HEK293T (cell line): ENCODE results near the gene SPOCK3.

Experiments used
- CTCF ChIA-PET: fragments of 350-600 bp; formaldehyde crosslinking; extraction: SDS; loops from one replicate; lab custom pipeline; 2021; ENCODE audit warnings: antibody characterized with exemption, inconsistent platforms; lab: Yijun Ruan, JAX
- POLR2A ChIA-PET: fragments of 350-600 bp; formaldehyde crosslinking; extraction: SDS; loops from one replicate; lab custom pipeline; 2020; ENCODE audit warnings: antibody characterized with exemption, inconsistent platforms; lab: Yijun Ruan, JAX
- DNase-seq: peaks from one replicate; pipeline ENCODE4 v3.0.0; 2012; ENCODE audit warnings: mixed read lengths; ENCODE audit errors: extremely low spot score
- ARNT ChIP-seq: fragments of 450-650 bp; IDR thresholded peaks from 2 replicates; pipeline ENCODE4 v1.6.1; 2017; ENCODE audit warnings: mild to moderate bottlenecking
- BHLHE40 ChIP-seq: fragments of 450-650 bp; IDR thresholded peaks from 2 replicates; pipeline ENCODE4 v1.6.1; 2016; ENCODE audit warnings: mild to moderate bottlenecking, moderate library complexity, borderline replicate concordance
- CTBP1 ChIP-seq: fragments of 450-650 bp; IDR thresholded peaks from 2 replicates; pipeline ENCODE4 v1.6.1; 2016; ENCODE audit warnings: borderline replicate concordance
- ELF4 ChIP-seq: fragments of 450-650 bp; IDR thresholded peaks from 2 replicates; pipeline ENCODE4 v1.6.1; 2017; ENCODE audit warnings: antibody characterized with exemption
- FOXA1 ChIP-seq: fragments of 450-650 bp; IDR thresholded peaks from 2 replicates; pipeline ENCODE4 v1.6.1; 2016; ENCODE audit warnings: mild to moderate bottlenecking
- FOXK2 ChIP-seq: fragments of 450-650 bp; IDR thresholded peaks from 2 replicates; pipeline ENCODE4 v1.6.1; 2016; ENCODE audit warnings: mild to moderate bottlenecking
- FOXM1 ChIP-seq: fragments of 450-650 bp; IDR thresholded peaks from 2 replicates; pipeline ENCODE4 v1.6.1; 2017; ENCODE audit warnings: mild to moderate bottlenecking, borderline replicate concordance
- HDGF ChIP-seq: fragments of 450-650 bp; IDR thresholded peaks from 2 replicates; pipeline ENCODE4 v1.6.1; 2017; ENCODE audit warnings: antibody characterized with exemption, borderline replicate concordance
- L3MBTL2 ChIP-seq: fragments of 450-650 bp; conservative IDR thresholded peaks from 2 replicates; pipeline ENCODE4 v1.6.1; 2016; ENCODE audit warnings: mild to moderate bottlenecking
- LEF1 ChIP-seq: fragments of 450-650 bp; IDR thresholded peaks from 2 replicates; pipeline ENCODE4 v1.6.1; 2017; ENCODE audit warnings: mild to moderate bottlenecking, borderline replicate concordance
- NFRKB ChIP-seq: fragments of 450-650 bp; IDR thresholded peaks from 2 replicates; pipeline ENCODE4 v1.6.1; 2016; ENCODE audit warnings: mild to moderate bottlenecking, moderate library complexity
- SP1 ChIP-seq: fragments of 450-650 bp; IDR thresholded peaks from 2 replicates; pipeline ENCODE4 v1.6.1; 2017
- SUZ12 ChIP-seq: fragments of 450-650 bp; IDR thresholded peaks from 2 replicates; pipeline ENCODE4 v1.6.1; 2016; ENCODE audit warnings: mild to moderate bottlenecking
- TARDBP ChIP-seq: fragments of 450-650 bp; IDR thresholded peaks from 2 replicates; pipeline ENCODE4 v1.6.1; 2016
- ZNF384 ChIP-seq: fragments of 450-650 bp; IDR thresholded peaks from 2 replicates; pipeline ENCODE4 v1.6.1; 2016
- TF ChIP-seq, protein P1 (sequence below): fragments of 450-650 bp; IDR thresholded peaks from 2 replicates; pipeline ENCODE4 v1.6.1; 2016

Gene SPOCK3

DNA sequence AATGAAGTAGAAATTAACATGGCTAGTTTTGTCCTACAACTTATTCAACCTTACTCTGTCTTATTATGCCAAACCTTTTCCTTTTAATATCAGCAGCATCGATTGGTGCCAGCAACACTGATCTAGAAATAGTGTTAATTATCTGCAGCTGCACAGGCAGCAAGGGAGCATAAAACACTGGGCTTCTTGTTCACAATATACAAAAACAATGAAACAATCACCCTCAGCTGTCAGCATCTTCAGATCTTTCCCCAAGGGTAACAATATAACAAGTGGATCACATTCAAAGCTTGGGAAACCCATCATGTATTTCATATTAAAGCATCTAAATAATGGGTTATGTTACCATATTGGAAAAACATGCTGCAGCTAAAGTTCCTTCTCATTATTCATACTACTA lies 238.1 kb downstream of the SPOCK3 start:
- TF ChIP-seq FOXM1, result no peak
- no peak for TF ChIP-seq SUZ12
- TF ChIP-seq, protein P1, sequence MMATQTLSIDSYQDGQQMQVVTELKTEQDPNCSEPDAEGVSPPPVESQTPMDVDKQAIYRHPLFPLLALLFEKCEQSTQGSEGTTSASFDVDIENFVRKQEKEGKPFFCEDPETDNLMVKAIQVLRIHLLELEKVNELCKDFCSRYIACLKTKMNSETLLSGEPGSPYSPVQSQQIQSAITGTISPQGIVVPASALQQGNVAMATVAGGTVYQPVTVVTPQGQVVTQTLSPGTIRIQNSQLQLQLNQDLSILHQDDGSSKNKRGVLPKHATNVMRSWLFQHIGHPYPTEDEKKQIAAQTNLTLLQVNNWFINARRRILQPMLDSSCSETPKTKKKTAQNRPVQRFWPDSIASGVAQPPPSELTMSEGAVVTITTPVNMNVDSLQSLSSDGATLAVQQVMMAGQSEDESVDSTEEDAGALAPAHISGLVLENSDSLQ, result no peak
- TF ChIP-seq NFRKB, result no peak
- POLR2A ChIA-PET, result no interaction called here
- DNase-seq, result no peak
- CTCF ChIA-PET, result no interaction called here

DNA sequence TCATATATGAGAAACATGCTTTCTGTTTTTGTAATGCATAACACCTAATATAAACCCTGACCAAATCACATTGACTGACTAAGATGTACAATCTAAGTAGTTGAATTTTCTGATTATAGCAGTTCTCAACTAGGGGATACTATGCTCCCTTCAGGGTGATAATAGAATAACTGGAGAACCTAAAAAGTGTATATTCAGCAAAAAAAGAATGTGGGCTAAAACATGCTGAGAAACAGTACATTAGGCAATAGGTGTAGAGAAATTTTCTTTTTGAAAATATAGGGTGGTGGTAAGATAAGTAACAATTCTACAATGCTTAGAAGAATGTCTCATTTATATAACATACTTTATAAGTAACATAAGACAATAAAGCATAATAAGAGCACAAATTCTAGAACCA lies 239.6 kb downstream of the SPOCK3 start:
- DNase-seq, result no peak
- TF ChIP-seq L3MBTL2, result no peak
- no peak for TF ChIP-seq FOXK2
- TF ChIP-seq SUZ12, result no peak
- no peak for TF ChIP-seq SP1
- no peak for TF ChIP-seq ELF4
- TF ChIP-seq CTBP1, result no peak
- TF ChIP-seq, protein P1, result no peak
- TF ChIP-seq FOXA1, result no peak
- TF ChIP-seq FOXM1, result no peak
- TF ChIP-seq ARNT, result no peak
- TF ChIP-seq ZNF384, result no peak
- ChIA-PET POLR2A (no interaction called here), CTCF (no interaction called here)

DNA sequence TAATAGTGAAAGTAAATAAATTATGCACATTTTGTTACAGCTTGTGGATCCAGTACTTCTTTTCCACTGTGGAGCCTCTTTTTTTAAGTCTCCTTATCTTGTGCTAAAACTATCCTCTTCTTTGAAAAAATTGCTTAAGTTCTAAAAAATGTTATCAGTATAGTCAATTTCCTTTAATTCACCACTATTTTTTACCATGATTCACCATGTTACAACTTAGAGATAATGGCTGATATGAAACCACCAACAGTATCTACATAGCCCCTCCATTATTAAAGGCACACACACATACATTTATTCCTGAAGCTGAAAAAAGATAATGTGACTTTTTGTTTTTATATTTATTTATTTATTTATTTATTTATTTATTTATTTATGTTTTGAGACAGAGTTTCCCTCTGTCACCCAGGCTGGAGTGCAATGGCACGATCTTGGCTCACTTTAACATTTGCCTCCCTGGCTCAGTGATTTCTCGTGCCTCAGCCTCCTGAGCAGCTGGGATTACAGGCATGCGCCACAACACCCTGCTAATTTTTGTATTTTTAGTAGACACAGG lies 243.2 kb downstream of the SPOCK3 start:
- ChIA-PET CTCF (no interaction called here), POLR2A (no interaction called here)
- TF ChIP-seq FOXK2, result no peak
- no peak for TF ChIP-seq FOXM1
- no peak for TF ChIP-seq SUZ12
- TF ChIP-seq SP1, result no peak
- TF ChIP-seq CTBP1, result no peak
- no peak for TF ChIP-seq ELF4
- TF ChIP-seq BHLHE40, result no peak
- no peak for TF ChIP-seq NFRKB
- no peak for TF ChIP-seq FOXA1
- no peak for DNase-seq

DNA sequence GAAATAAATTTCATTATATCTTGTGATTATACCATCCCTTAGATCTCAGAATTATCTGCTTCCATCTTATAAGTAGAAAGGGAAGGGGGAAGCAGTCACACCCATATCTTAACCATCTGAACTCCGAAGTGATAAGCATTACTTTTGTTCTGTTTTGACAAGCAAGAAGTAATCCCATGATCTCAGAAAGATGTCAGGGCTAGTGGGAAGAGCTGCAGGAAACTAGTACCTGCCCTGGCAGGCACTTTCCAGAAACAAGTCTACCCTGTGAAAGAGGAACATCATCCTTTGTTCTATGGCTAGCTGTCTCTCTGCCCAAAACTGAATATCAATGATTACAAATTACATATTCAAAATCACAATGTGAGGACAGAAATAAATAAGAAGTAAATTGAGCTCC lies 244.4 kb downstream of the SPOCK3 start:
- ChIA-PET POLR2A (no interaction called here), CTCF (interaction anchor here (0.7 kb wide), 1 partner anchor 9 kb away, joined by 3 read pairs; no protein-coding TSS in a partner anchor)

DNA sequence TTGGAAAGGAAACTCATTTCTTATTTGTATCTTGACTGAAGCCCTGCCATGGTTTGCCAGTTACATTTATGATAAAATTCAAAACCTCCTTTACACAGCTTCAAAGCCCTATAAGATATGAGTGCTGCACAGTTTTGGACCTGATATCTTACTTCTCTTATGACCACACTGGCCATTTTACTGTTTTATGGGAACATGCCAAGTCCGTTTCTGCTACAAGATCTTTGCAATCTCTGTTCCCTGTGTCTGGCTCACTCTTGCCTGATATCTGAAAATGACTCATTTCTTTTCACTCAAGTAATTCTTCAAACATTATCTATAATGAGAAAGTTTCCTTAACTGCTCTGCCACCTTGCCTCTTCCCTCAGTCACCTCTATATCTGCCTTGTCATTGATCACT lies 247.3 kb downstream of the SPOCK3 start:
- POLR2A ChIA-PET, result no interaction called here
- TF ChIP-seq BHLHE40 (no peak), NFRKB (no peak), HDGF (no peak), FOXA1 (no peak), L3MBTL2 (no peak), ELF4 (no peak), LEF1 (no peak), SP1 (no peak), FOXK2 (no peak), TARDBP (no peak), ZNF384 (no peak), FOXM1 (no peak), ARNT (no peak), SUZ12 (no peak), CTBP1 (no peak)
- TF ChIP-seq, protein P1, result no peak
- no peak for DNase-seq
- CTCF ChIA-PET, result no interaction called here

More for the DNA sequence above, 244.4 kb downstream of the SPOCK3 start:
- no peak for DNase-seq
- TF ChIP-seq HDGF (no peak), LEF1 (no peak), FOXK2 (no peak), CTBP1 (no peak), L3MBTL2 (no peak), SUZ12 (no peak), FOXA1 (no peak)

DNA sequence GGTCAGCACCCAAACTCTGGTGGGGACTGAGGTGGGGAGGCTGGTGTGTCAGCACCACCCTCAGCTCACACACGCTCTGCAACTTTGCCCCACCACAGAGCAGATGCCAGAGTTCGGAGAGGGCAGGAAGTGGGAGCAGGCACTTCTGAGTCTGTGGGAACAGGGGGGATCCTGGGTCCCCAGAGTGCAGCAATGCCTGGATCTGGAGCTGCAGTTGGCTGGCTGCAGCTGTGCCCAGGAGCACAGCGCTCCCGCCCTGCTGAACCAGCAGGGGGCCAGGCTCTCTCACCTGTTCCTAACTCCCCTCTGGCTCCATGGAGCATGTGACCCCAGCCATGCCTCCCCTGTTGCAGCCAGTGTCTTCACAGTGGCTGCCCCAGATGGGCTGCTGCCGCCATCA lies 252.4 kb downstream of the SPOCK3 start:
- CTCF ChIA-PET, result no interaction called here
- no peak for DNase-seq
- TF ChIP-seq FOXK2, result no peak
- no peak for TF ChIP-seq ARNT
- no peak for TF ChIP-seq LEF1
- TF ChIP-seq ELF4, result no peak
- POLR2A ChIA-PET, result no interaction called here

DNA sequence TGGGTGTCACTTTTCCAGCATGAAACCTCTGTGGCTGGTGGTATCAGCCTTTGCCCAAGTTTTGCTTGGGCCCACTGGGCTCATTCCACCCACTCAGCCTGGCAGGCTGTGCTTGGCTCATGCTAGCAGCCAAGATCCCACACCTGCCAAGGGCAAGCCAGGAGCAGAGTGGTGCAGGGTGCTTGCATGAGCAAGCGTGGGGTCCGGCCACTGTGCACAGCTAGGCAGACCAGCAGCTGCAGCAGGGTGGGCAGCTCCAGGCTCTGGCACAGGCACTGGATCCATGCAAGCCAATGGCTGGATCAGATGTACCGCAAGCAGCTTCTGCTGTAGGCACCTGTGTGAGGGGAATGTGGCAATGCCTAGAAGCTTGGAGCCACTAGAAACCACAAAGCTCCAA lies 253.9 kb downstream of the SPOCK3 start:
- ChIA-PET POLR2A (no interaction called here), CTCF (interaction anchor here (0.7 kb wide), 1 partner anchor 9 kb away, joined by 3 read pairs; no protein-coding TSS in a partner anchor)
- TF ChIP-seq L3MBTL2, result no peak
- TF ChIP-seq SUZ12, result no peak
- TF ChIP-seq TARDBP, result no peak
- no peak for TF ChIP-seq NFRKB
- TF ChIP-seq LEF1, result no peak
- no peak for TF ChIP-seq ARNT
- TF ChIP-seq ZNF384, result no peak
- TF ChIP-seq FOXM1, result no peak
- no peak for TF ChIP-seq FOXA1
- TF ChIP-seq FOXK2, result no peak
- no peak for DNase-seq
